GM19239 (cell line): Measurements from ENCODE around the gene ITPKC.

Source experiments
- DNase-seq: peaks from one replicate; pipeline ENCODE4 v3.0.0; 2011; ENCODE audit warnings: low spot score; ENCODE audit not compliant: insufficient read length
- FAIRE-seq: peaks from 2 replicates; lab custom pipeline; 2011; peaks lifted over from hg19 to GRCh38; lab: Jason Lieb, UNC

Gene ITPKC

GRCh38 chr19:40689339-40690049, 27.4 kb upstream of the ITPKC start:
- DNase-seq (no peak), FAIRE-seq (no peak)

- DNase-seq (no peak), FAIRE-seq (no peak)
These were observed 26.7 kb upstream of the ITPKC start, which contains the start of gene NUMBL for GRCh38 chr19:40690050-40690692. TSS of gene NUMBL (minus strand) at chr19:40690651. CDS start at chr19:40690483, 168 bp downstream.

- FAIRE-seq (peak; percentile 84), DNase-seq (peak; percentile 98)
These were observed 26.1 kb upstream of the ITPKC start for GRCh38 chr19:40690693-40691420.

- DNase-seq (no peak), FAIRE-seq (no peak)
These were observed 25.3 kb upstream of the ITPKC start for GRCh38 chr19:40691421-40692211.

DNA sequence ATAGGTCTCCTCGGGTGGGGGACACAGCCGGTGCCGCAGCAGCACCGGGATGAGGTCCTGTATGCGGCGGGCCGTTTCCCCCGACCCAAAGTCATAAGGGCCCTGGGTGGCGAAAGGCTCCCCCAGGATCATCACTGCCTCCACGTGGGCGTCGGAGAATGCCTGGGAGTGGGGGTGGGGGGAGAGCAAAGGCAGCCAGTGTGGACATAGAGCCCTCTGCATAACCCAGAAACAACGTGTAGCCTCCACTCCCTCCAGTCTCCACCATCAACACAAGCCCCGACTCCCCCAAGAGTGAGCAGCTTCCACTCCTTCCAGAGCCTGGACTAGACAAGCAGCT, 24.7 kb upstream of the ITPKC start:
- DNase-seq (no peak), FAIRE-seq (no peak)

GRCh38 chr19:40693150-40693788, 23.6 kb upstream of the ITPKC start:
- no peak for DNase-seq
- no peak for FAIRE-seq

DNA sequence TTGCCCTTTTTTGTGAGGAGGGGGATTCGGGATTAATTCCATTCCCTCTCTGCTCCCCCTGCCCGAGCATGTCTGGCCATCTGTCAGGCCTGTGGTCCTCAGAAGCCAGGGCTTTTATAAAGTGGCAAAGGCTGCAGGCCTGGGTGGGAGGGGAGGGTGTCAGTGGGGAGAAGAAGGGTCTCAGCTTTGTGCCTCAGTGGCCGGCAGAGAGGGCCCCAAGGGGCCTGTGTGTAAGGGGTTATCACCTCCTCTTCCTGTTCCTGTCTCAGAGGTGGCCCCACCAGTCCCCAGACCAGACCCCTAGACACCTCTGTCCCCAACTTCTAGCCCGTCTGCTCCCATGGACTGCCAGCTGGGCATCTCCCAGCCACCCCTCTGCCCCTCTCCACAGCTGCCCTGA, 23.0 kb upstream of the ITPKC start:
- no peak for FAIRE-seq
- no peak for DNase-seq

GRCh38 chr19:40695881-40696280, 21.0 kb upstream of the ITPKC start:
- FAIRE-seq (no peak), DNase-seq (no peak)

- FAIRE-seq (no peak), DNase-seq (no peak)
These were observed 19.9 kb upstream of the ITPKC start for GRCh38 chr19:40697007-40697406.

GRCh38 chr19:40700083-40700482, 16.8 kb upstream of the ITPKC start:
- DNase-seq (no peak), FAIRE-seq (no peak)

- no peak for DNase-seq
- FAIRE-seq: no peak
These were observed 15.2 kb upstream of the ITPKC start for GRCh38 chr19:40701758-40702157.

- no peak for FAIRE-seq
- no peak for DNase-seq
These were observed 14.4 kb upstream of the ITPKC start for GRCh38 chr19:40702337-40703012.

- FAIRE-seq: no peak
- DNase-seq: no peak
These were observed 13.7 kb upstream of the ITPKC start for GRCh38 chr19:40703029-40703755.

DNA sequence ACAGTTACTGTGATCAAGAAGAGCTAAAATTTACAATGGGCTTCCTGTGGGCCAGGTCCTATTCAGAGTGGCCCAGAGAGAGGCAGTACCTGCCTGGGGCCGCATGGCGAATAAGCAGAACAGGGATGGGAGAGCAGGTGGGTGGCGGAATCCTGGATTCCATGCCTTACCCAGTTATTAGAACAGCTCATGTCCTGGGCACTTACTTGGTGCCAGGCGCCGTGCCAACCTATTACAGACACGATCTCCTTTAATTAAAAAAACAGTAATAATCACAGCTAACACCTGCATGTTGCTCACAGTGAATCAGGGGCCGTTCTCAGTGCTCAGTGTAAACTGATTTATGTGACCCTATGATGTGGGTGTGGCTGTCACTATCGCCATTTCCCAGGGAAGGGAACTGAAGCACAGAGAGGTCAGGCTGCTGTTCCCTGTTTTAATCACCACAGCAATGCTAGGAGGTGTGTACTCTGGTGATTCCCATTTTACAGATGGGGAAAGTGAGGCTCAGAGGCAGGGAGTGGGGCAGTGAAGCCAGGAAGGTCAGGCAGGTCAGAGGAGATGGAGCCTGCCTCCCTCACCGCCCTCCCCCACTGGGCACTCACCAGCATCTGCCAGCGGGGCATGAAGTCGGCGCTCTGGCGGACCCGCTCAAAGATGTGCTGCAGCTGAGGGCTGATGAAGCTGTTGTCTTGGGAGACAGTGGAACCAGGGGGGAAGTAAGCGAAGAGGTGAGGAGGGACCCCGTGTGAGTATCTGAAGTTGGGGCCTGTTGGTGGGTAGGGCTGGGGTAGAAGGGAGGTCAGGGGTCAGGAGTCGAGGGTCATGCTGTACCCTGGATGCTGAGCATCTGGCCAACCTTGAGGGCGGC, 12.2 kb upstream of the ITPKC start:
- no peak for FAIRE-seq

GRCh38 chr19:40705362-40705651, 11.6 kb upstream of the ITPKC start:
- DNase-seq (no peak), FAIRE-seq (no peak)

More for the DNA sequence above, 12.2 kb upstream of the ITPKC start:
- DNase-seq: no peak

GRCh38 chr19:40705950-40706619, 10.8 kb upstream of the ITPKC start:
- DNase-seq (no peak), FAIRE-seq (no peak)

GRCh38 chr19:40707615-40708014, 9.3 kb upstream of the ITPKC start:
- FAIRE-seq (no peak), DNase-seq (no peak)

DNA sequence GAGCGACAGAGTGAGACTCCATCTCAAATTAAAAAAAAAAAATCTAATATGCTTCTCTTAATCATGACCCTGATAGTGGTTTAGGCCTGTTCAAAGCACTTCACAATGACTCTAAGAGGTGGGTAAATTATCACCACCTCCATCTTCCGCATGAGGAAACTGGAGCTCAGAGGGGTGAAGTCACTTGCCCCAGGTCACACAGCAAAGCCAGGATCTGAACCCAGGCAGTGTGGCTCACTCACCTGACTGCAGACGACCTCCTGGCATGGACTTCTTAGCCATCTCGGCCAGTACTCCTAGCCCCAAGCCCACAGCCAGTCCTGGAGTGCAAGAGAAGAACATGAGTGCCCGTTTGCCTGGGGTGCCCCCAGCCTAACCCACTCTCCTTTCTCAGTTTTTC, 7.1 kb upstream of the ITPKC start:
- DNase-seq (no peak), FAIRE-seq (no peak)
